B cell (primary cell): ENCODE data around the gene IFNA7.

Experiments used
- EZH2 ChIP-seq: IDR thresholded peaks from 2 replicates; pipeline ENCODE4 v1.6.1; 2012; ENCODE audit warnings: borderline replicate concordance, low read depth, mild to moderate bottlenecking, moderate library complexity, low read length; ENCODE audit not compliant: insufficient read depth, poor library complexity, severe bottlenecking
- TF ChIP-seq, protein P1 (sequence below): fragments of 200-600 bp; IDR thresholded peaks from one replicate; pipeline ENCODE4 v1.8.0; 2022; ENCODE audit warnings: antibody characterized with exemption, mild to moderate bottlenecking

DNA sequence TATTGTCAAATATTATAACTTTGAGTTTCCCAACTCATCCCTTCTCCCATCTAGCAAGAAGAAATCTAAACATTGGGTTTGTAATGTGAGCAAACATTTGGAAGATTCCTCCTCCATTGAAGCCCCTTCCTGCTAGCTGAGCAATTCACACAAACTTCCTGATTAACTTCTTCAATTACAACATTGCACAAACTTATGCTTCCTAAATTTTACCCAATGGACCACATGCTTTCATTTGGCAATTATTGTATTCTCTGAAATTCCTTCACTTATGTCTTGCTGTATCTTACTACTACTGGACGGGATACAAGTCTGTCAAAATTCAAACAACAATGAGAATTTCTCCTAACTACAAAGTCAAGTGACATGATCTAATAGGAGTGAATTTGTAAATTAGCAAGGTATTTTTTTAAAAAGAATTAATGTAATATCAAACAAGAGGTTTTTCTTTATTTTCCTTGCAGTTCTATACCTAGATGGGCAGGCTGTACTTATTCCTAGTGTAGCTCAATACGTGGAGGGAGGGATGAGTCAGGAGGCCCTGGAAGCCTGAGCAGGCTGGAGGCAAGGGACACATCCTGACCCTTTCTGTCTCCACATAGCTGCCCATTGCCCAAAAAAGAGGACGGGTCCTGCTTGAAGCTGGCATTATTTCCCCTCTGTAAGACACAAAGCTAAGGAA is 48.5 kb downstream of the IFNA7 start:
- TF ChIP-seq, protein P1, sequence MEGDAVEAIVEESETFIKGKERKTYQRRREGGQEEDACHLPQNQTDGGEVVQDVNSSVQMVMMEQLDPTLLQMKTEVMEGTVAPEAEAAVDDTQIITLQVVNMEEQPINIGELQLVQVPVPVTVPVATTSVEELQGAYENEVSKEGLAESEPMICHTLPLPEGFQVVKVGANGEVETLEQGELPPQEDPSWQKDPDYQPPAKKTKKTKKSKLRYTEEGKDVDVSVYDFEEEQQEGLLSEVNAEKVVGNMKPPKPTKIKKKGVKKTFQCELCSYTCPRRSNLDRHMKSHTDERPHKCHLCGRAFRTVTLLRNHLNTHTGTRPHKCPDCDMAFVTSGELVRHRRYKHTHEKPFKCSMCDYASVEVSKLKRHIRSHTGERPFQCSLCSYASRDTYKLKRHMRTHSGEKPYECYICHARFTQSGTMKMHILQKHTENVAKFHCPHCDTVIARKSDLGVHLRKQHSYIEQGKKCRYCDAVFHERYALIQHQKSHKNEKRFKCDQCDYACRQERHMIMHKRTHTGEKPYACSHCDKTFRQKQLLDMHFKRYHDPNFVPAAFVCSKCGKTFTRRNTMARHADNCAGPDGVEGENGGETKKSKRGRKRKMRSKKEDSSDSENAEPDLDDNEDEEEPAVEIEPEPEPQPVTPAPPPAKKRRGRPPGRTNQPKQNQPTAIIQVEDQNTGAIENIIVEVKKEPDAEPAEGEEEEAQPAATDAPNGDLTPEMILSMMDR: no peak
- no peak for TF ChIP-seq EZH2
